ENCODE measurements around the gene TLE6.
A peak's percentile ranks its signal among the peaks of the same experiment; 100 is the strongest.
"Not testable (repeated sequence)": the region's sequence is repeated elsewhere in the genome, so short reads cannot be mapped to it uniquely, and the experiment has no call there.

Gene TLE6

DNA sequence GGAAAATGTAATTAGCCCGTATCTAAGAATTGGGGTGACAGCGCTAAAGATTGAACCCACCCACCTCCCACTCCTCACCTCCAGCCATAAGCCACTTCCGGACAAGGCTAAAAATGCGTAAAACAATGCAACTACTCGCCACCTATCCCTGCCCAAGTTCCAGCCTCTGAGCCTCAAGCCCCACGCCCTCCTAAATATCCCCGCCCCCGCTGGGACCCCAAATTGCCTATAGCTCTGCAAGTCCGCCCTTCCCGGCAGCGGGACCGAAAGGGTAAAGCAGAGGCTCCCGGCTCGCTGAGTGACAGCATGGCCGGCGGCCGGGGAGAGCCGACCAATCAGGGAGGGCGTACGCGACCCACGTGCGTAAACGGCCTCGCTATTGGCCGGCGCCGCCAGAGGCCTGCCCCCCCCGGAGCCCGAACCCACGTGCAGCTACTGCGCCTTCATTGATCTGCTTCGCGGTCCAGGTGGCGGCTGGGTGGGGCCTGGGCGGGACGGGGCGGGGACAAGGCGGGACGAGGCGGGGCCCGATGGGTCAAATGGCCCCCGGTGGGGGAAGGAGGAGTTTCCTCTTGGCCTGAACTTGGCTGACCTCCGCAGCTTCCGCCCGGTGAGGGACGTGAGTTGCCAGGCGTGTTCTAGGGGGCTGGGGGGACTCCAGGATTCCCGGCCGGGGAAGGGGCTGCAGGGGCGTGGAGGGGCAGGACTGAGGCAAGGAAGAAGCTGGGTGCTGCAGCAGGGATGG lies at the start of gene TLE6:
Gene TLE6, plus strand, starts transcription at position 564 of the 745 bp plus-strand sequence. CDS start 670 bp downstream, outside the sequence.
- peak; percentile 75 for DNase-seq (ENCODE audit: low read depth, low spot score)

DNA sequence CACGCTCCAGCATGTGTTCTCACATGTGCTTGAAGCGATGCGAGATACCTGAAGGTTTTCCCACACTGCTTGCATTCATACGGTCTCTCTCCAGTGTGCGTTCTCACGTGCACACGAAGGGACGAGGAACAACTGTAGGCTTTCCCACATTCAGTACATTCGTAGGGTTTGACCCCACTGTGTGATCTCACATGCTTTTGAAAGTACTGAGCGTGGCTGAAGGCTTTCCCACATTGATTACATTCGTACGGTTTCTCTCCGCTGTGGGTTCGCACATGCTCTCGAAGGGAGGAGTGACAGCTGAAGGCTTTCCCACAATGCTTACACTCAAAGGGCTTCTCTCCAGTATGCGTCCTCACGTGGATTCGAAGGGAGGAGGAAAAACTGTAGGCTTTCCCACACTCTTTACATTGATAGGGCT lies 43.9 kb upstream of the TLE6 start:
- DNase-seq (ENCODE audit: low read depth, low spot score) = no peak

DNA sequence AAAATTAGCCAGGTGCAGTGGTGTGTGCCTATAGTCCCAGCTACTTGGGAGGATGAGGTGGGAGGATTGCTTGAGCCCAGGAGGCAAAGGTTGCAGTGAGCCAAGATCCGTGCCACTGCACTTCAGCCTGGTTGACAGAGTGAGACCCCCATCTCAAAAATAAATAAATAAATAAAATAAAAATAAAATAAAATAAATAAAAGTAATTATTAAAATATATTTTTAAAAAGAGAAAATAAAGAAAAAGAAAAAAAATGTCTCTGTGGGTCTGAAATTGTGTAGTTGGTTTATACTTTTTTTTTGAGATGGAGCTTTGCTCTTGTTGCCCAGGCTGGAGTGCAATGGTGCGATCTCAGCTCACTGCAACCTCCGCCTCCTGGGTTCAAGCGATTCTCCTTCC lies 41.5 kb upstream of the TLE6 start:
- DNase-seq (ENCODE audit: low read depth, low spot score) = not testable (repeated sequence)

DNA sequence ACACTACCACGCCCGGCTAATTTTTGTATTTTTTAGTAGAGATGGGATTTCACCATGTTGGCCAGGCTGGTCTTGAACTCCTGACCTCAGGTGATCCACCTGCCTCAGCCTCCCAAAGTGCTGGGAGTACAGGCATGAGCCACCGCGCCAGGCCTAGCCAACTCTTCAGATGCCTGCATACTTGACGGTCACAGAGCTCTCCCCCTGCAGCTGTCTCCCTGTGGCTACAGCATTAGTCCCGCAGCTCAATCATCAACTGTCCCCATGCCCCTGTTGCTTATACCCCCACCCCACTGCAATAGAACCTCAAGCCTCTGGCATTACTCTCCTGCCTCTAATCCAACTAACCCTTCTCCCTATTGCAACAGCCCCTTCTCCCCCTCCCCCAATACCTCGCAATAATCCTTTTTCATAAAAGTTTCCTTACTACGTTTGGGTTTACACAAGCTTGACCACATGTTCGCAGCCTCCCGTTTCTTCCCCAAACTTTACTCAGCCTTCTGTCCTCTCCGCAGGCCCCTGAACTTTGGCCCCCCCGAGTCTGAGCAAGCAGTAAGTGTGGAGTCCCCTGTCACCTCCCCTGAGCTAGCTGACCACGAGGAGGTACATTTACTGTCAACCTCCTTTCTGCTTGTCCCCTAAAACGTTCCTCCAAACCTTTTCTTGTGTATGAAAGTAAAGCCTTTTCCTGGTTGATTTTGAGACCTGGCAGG lies 34.3 kb upstream of the TLE6 start:
- no peak for DNase-seq (ENCODE audit: low read depth, low spot score)

DNA sequence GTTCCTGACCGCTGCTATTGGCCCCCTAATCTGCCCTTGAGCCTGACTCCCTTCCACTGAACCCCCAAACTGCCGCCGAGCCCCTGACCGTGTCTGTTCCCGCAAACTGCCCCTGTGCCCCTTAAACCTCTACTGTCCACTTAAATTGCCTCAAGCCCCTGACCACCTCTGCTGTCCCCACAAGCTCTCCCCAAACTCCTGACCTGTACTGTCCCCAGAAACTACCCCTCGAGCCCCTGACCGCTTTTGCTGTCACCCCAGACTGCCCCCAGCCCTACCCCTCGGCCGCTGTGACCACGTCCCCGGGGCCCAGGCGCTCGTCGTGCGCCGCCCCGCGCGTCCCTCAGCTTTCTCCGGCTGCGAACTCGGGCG lies 33.0 kb upstream of the TLE6 start:
- no peak for DNase-seq (ENCODE audit: low read depth, low spot score)

GRCh38 chr19:2944775-2945574 lies 32.4 kb upstream of the TLE6 start, which contains the start of gene ZNF77:
ZNF77 (minus strand) TSS chr19:2944971; CDS start chr19:2944840, 131 bp downstream.
- DNase-seq (ENCODE audit: low read depth, low spot score) = peak; percentile 95

GRCh38 chr19:2945575-2946184 lies 31.7 kb upstream of the TLE6 start:
- DNase-seq (ENCODE audit: low read depth, low spot score) = no peak

- no peak for DNase-seq (ENCODE audit: low read depth, low spot score)
Observed at GRCh38 chr19:2949939-2950285, 27.5 kb upstream of the TLE6 start.

DNA sequence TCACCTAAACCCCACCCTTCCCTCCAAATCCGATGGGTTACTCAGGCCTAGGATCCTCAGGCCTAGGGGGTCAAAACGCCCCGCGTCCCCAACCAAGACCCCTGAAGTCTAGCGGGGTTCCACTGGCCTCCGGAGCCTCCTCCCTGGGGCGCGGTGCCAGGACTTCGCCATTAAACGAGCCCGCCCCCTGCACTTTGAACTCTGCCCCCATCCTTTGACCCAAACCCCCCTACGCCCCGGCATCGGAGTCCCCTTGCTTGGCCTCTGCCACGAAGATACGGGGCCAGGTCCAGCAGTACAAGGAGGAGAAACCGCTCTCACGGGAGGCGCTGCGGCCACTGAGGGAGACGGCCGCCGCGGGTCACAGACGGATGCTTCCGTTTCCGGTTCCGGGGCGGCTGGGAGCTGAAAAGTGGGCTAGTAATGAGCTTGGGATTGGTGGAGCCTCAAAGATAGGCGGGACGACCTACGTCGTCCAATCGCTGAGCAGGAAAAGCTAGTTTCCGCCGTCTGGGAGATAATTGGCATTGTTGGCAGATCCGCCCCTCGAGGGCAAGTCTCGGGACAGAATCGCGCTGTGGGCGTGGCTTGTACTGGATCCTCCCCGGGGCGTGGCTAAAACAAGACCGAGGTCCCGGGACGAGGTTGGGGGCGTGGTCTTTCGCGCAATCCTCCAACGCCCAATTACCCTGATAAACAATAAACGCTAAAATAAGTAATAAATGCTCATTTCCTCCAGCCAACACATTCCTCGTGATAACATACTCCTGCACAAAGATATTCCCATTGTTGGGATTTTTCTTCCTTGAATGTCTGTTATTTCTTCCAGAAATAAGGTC lies 26.9 kb upstream of the TLE6 start:
- DNase-seq (ENCODE audit: low read depth, low spot score) = peak; percentile 98

DNA sequence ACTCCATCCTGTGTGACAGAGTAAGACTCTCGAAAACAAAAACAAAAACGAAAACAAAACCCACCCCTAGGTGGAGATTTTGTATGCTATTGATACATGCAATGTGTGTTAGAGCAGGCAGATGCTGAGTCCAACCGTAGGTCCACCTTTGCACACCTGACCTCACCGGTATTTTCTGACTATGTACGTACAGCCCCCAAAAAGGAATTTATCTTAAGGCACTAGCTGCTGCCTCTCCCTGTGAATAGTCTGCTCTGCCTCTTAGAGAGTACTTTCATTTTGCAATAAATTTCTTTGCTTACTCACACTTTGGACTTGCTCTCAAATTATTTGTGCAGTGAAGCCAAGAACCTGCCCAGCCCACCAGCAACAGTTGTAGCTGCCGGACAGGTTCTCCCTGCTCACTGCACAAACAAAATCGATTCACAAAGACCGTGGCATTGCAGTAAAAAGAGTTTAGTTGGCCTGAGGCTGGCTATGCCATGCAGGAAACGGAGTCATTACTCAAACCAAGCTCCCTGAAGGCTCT lies 24.3 kb upstream of the TLE6 start:
- no peak for DNase-seq (ENCODE audit: low read depth, low spot score)

DNA sequence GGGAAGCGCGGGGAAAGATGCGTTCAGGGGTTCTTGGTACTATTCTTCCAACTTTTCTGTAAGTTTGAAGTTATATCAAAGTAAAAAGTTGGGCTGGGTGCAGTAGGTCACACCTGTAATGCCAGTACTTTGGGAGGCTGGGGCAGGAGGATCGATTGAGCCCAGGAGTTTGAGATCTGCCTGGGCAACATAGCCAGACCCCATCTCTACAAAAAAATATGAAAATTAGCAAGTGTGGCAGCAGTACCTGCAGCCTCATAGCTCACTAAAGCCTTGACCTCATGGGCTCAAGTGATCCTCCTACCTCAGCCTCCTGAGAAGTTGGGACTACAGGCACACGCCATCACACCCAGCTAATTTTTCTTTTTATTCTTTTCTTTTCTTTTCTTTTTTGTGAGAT lies 20.2 kb upstream of the TLE6 start:
- no peak for DNase-seq (ENCODE audit: low read depth, low spot score)

DNA sequence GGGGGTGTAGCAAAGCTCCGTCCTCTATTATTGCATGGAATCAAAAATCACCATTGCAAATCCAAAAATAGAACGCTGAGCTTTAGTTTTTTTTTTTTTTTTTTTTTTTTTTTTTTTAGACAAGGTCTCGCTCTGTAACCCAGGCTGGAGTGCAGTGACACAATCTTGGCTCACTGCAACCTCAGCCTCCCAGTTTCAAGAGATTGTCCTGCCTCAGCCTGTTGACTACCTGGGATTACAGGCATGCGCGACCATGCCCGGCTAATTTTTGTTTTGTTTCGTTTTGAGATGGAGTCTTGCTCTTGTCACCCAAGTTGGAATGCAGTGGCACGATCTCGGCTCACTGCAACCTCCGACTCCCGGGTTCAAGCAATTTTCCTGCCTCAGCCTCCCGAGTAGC lies 17.2 kb upstream of the TLE6 start:
- DNase-seq (ENCODE audit: low read depth, low spot score) = no peak

DNA sequence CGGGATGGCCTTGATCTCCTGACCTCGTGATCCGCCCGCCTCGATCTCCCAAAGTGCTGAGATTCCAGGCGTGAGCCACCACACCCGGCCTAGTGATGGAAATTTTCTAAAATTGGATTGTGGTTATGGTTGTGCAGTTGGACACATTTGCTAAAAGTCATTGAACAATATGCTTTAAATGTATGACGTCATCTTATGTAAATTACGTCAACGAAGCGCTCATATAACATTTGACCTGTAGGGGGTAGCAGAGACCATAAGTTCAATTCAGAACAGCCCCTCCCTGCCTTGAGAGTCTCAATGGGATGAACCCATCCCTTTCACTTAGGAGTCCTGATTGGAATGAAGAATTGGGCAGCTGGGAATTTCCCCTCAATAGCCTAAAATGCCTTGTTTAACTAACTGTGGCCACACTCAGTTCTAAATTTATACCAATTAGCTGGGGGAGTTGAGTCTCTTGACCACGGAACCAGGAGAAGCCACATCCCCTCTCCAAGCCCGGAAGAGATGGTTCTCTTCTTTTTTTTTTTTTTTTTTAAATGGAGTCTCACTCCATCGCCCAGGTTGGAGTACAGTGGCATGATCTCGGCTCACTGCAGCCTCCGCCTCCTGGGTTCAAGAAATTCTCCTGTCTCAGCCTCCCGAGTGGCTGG lies 15.2 kb upstream of the TLE6 start:
- DNase-seq (ENCODE audit: low read depth, low spot score) = no peak

GRCh38 chr19:2963122-2963521 lies 14.2 kb upstream of the TLE6 start:
- DNase-seq (ENCODE audit: low read depth, low spot score) = no peak

- DNase-seq (ENCODE audit: low read depth, low spot score) = not testable (repeated sequence)
Observed at GRCh38 chr19:2963631-2964030, 13.7 kb upstream of the TLE6 start.

GRCh38 chr19:2964874-2965273 lies 12.5 kb upstream of the TLE6 start:
- no peak for DNase-seq (ENCODE audit: low read depth, low spot score)

- no peak for DNase-seq (ENCODE audit: low read depth, low spot score)
Observed at GRCh38 chr19:2967972-2968371, 9.4 kb upstream of the TLE6 start.

GRCh38 chr19:2969104-2969504 lies 8.3 kb upstream of the TLE6 start:
- no peak for DNase-seq (ENCODE audit: low read depth, low spot score)

DNA sequence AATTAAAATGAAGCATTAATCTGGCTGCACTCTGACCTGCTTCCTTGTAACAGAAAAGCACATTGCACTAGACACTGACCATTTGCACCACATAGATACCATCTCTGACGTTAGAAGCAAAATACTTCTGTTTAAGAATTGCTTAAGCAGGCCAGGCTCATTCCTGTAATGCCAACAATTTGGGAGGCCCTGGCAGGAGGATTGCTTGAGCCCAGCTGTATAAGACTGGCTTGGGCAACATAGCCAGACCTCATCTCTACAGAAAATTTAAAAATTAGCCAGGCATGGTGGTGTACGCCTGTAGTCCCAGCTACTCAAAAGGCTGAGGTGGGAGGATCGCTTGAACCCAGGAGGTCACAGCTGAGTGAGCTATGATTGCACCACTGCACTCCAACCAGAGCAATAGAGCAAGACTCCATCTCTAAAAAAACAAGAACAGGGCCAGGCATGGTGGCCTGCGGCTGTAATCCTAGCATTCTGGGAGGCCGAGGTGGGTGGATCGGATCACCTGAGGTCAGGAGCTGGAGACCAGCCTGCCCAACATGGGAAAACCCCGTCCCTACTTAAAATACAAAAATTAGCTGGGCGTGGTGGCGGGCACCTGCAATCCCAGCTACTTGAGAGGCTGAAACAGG lies 7.0 kb upstream of the TLE6 start:
- DNase-seq (ENCODE audit: low read depth, low spot score) = no peak

- no peak for DNase-seq (ENCODE audit: low read depth, low spot score)
Observed at GRCh38 chr19:2973229-2973628, 4.1 kb upstream of the TLE6 start.

Data from brain pericyte (primary cell).